Psoas muscle (tissue), 8 donors: Measurements from ENCODE around the gene PRRX2. TPM values are rescaled to one million over a fixed set of nuclear protein-coding genes. Genes with fewer than 3 reads are reported as not detected.

ENCODE experiments used
- ATAC-seq, 4 donors: fragments of 200-7000 bp; cut with Tn5 transposase; one replicate each; pipeline ENCODE4 v1.9.1; 2020; ENCODE audit warnings: moderate library complexity in 3 of 4, mild to moderate bottlenecking in 2 of 4
- DNase-seq, 2 donors: peaks; one replicate each; pipeline ENCODE4 v3.0.0-alpha.2; 2020
- H3K27ac ChIP-seq: fragments of 200-600 bp; one replicate; pipeline ENCODE4 v1.8.0; 2022
- H3K27me3 ChIP-seq, 3 donors: fragments of 200-600 bp in 1 of 3; one replicate each; pipeline versions ENCODE4 v1.6.1 to v1.8.0; 2013 to 2022; ENCODE audit warnings: low read length in 2 of 3, mild to moderate bottlenecking in 2 of 3, moderate library complexity in 1 of 3; ENCODE audit not compliant: insufficient read depth in 3 of 3
- H3K36me3 ChIP-seq, 2 donors: fragments of 200-600 bp in 1 of 2; one replicate each; pipeline versions ENCODE4 v1.6.1 to v1.8.0; 2013 to 2022; ENCODE audit warnings: low read depth in 1 of 2, mild to moderate bottlenecking in 1 of 2, moderate library complexity in 1 of 2; ENCODE audit not compliant: insufficient read depth in 1 of 2
- H3K4me1 ChIP-seq: fragments of 200-600 bp; one replicate; pipeline ENCODE4 v1.8.0; 2022
- H3K4me3 ChIP-seq: fragments of 200-600 bp; one replicate; pipeline ENCODE4 v1.8.0; 2022; ENCODE audit warnings: mild to moderate bottlenecking
- H3K9me3 ChIP-seq: fragments of 200-600 bp; one replicate; pipeline ENCODE4 v1.8.0; 2022
- WGBS, 3 donors: extraction: QIAGEN DNeasy Blood & Tissue Kit; methylation state at CpG; one replicate each; pipeline versions ENCODE4 v1.1.6 to v1.1.7; 2013; 5-methylcytosine and 5-hydroxymethylcytosine counted together
- intact Hi-C, 2 donors: fragments of 100-400 bp; cut with DNase I; formaldehyde crosslinking; loops; one replicate each; pipeline versions ENCODE4 v1.11.0 to v1.14.2; 2022
- polyA plus RNA-seq, 3 donors: library from polyadenylated mRNA; stranded (reverse); fragments of 200-250 nt; gene quantifications; one replicate each; pipeline ENCODE4 v1.2.3, GENCODE V29; 2013
- total RNA-seq, 4 donors: library from RNA; stranded (reverse); fragmentation: NEBNext Ultra II Directional in 2 of 4; extraction: Animal tissue kit (Norgen Biotek cat#: 25700) in 2 of 4; gene quantifications; one replicate each; pipeline versions ENCODE4 v1.2.1 to v1.2.4, GENCODE V29; 2021 to 2023
- TF ChIP-seq, protein P1 (sequence below): fragments of 200-600 bp; IDR thresholded peaks from one replicate; pipeline ENCODE4 v1.8.0; 2022; ENCODE audit warnings: antibody characterized with exemption
- donor health status: healthy with polysubstance abuse.
- donor health status: DM: no; HTN: no; CAD: no; lungs with moderate emphysema.
- donor health status: Bipolar disorder and iron deficiency.
- donor health status: healthy.
- donor health status: DM: yes; HTN: yes; CAD: no.
- donor health status: DM: no; HTN: no; CAD: no.
- donor health status: DM: no; HTN: no; CAD: no.
- donor health status: DM: yes; HTN: yes; CAD: no.

PRRX2 gene
- total and polyA plus RNA-seq, 7 donors, result 0.03 to 1.1 (median 0.49) TPM

- H3K27me3 ChIP-seq, result peaks cover 0 to 31% (median 8%) of the 10 kb centered on the region in 3 donors
- no peaks in the 10 kb centered on the region for H3K4me1 ChIP-seq
- ATAC-seq (no peak), DNase-seq (no peak)
- intact Hi-C loops, result no loop called here
- H3K27ac ChIP-seq, result no peak overlapping the region
- H3K9me3 ChIP-seq, result no peaks in the 10 kb centered on the region
- TF ChIP-seq, protein P1, sequence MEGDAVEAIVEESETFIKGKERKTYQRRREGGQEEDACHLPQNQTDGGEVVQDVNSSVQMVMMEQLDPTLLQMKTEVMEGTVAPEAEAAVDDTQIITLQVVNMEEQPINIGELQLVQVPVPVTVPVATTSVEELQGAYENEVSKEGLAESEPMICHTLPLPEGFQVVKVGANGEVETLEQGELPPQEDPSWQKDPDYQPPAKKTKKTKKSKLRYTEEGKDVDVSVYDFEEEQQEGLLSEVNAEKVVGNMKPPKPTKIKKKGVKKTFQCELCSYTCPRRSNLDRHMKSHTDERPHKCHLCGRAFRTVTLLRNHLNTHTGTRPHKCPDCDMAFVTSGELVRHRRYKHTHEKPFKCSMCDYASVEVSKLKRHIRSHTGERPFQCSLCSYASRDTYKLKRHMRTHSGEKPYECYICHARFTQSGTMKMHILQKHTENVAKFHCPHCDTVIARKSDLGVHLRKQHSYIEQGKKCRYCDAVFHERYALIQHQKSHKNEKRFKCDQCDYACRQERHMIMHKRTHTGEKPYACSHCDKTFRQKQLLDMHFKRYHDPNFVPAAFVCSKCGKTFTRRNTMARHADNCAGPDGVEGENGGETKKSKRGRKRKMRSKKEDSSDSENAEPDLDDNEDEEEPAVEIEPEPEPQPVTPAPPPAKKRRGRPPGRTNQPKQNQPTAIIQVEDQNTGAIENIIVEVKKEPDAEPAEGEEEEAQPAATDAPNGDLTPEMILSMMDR, result no peak
- 90 to 91% (median 91%) methylated on average over 9 of the region's 9 CpGs for WGBS, 3 donors
- no peaks in the 10 kb centered on the region for H3K36me3 ChIP-seq
- H3K4me3 ChIP-seq, result no peak overlapping the region
These were observed 84.7 kb downstream of the PRRX2 start for GRCh38 chr9:129750013-129750638.

DNA sequence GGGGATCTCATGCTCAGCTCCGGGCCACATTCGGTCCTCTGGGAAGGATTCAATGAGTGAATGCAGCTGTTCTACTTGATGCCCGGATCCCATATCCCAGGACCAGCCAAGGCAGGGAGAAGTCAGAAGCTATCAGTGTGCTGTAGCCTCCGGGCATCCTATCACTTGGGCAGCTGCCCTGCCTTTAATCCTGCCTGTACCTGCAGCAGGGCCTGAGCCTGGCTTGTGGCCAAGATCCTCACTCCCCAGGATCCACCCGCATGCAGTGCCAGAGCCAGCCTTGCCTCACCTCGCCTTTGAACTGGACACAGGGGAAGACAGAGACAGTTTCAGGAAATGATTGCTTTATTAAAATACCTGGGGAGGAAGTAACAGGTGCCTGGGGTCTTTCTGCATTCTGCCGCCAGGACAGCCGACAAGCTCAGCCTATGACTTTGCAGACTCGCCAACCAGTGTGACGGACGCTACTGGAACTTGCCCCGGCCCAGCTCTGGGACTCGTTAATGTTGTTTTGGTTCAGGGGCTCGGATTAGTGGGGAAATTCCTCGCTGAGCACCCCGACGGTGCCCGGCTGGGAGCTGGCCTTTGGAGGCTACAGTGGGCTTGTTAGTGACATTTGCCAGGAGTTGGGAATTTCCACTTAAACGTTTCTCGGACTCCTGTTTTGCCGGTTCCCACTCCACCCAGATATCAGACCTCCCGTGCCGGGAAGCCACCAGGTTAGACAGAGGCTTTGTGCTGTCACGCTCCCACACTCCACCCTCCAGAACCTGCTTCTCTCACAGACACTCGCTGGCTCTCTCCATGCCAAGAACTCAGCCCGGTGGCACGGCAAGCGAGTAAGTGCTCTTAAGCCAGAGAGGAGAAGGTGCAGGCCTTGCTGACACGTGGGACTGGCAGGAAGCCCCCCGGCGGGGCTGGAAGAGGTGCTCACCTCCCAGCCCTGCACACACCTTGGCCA, 86.7 kb downstream of the PRRX2 start:
- no peaks in the 10 kb centered on the region for H3K9me3 ChIP-seq
- no peak for DNase-seq
- TF ChIP-seq, protein P1, result no peak
- H3K4me1 ChIP-seq, result no peaks in the 10 kb centered on the region
- WGBS, 3 donors, result 29 to 34% (median 29%) methylated on average over 31 of the region's 31 CpGs
- H3K36me3 ChIP-seq, result no peaks in the 10 kb centered on the region
- peak overlapping the region; percentile 46 for H3K4me3 ChIP-seq
- no peak overlapping the region for H3K27ac ChIP-seq
- ATAC-seq, result peak in 2 of 4 donors; percentile 33
- H3K27me3 ChIP-seq, result peaks cover 0 to 35% (median 11%) of the 10 kb centered on the region in 3 donors
- intact Hi-C loops, result no loop called here

DNA sequence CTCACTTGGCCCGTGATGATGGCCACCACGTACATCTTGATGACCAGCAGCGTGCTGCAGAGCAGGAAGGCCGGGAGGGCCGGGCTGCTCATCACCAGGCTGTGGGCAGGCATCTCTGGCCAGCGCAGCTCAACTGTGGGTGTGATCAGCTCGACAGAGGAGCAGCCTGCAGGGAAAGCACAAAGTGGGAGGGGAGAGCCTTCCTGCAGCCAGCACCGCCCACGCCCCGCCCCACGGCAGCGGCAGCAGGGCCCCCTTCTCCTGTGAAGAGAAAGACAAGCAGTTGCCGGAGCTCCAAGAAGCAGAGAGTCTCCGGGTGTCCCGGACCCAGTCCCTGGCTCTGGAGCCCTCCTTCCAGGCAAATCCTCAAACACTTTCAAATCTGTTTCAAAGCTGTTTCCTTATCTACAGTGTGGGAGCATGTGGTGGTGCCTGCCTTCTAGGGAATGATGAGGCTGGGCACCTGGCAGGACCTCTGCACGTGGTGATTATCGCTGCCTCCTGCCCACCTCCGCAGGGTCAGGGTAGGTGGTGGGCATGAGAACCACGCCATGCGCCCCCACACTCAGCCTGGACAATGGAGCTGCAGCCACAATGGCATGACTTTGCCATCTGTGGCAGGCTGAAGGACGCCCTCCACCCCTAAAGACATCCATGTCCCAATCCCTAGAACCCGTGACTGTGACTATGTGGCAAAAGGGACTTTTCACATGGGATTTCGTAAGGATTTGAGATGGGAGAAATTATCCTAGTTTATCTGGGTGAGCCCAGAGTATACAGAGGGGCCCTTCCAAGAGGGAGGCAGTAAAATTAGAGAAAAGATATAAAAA, 87.7 kb downstream of the PRRX2 start, which contains the start of gene PTGES:
Gene PTGES (minus strand): TSS at position 143 of the 830 bp plus-strand sequence. CDS start 30 bp downstream, at position 113.
- H3K27ac ChIP-seq, result no peak within 1 kb of the TSS
- H3K4me1 ChIP-seq, result no peaks in the 10 kb centered on the region
- H3K4me3 ChIP-seq, result peak within 1 kb of the TSS; percentile 46
- H3K36me3 ChIP-seq, result no peaks in the 10 kb centered on the region
- H3K9me3 ChIP-seq, result no peaks in the 10 kb centered on the region
- 18 to 22% (median 19%) methylated on average over 22 to 23 of the region's 23 CpGs for WGBS, 3 donors
- DNase-seq (peak; percentile 68 to 77), ATAC-seq (peak in 3 of 4 donors; percentile 55 to 62 (median 60))
- H3K27me3 ChIP-seq, result peaks cover 0 to 35% (median 11%) of the 10 kb centered on the region in 3 donors
- intact Hi-C loops, result no loop called here
- TF ChIP-seq, protein P1, result no peak

GRCh38 chr9:129755151-129755550, 89.7 kb downstream of the PRRX2 start:
- ATAC-seq (no peak), DNase-seq (no peak)
- Histone ChIP-seq H3K36me3 (no peaks in the 10 kb centered on the region), H3K27me3 (peaks cover 0 to 41% (median 12%) of the 10 kb centered on the region in 3 donors), H3K9me3 (no peaks in the 10 kb centered on the region), H3K4me3 (no peak overlapping the region), H3K4me1 (no peaks in the 10 kb centered on the region), H3K27ac (no peak overlapping the region)
- WGBS, 3 donors, result 70 to 78% (median 73%) methylated on average over 5 of the region's 5 CpGs
- TF ChIP-seq, protein P1, result no peak
- intact Hi-C loops, result no loop called here
